HCT116 (cell line): ENCODE measurements around the gene MTUS2. TPM values are rescaled to one million over a fixed set of nuclear protein-coding genes. Genes with fewer than 3 reads are reported as not detected.

Source experiments
- ATAC-seq: fragments of 200-7000 bp; cut with Tn5 transposase; 2 replicates; pipeline ENCODE4 v1.9.1; 2020; ENCODE audit warnings: mild to moderate bottlenecking, moderate library complexity
- BruUV-seq: library from RNA; stranded (reverse); fragments of 400-500 nt; replicated peaks from 2 replicates; lab custom pipeline; 2021; lab: Mats Ljungman, UMichigan
- CTCF ChIA-PET: fragments of 300-600 bp; sonication (Branson Sonifier 250); formaldehyde crosslinking; loops from one replicate; lab custom pipeline; 2021; ENCODE audit warnings: antibody characterized with exemption; lab: Charles Lee
- POLR2A ChIA-PET: fragments of 300-600, 350-600 bp; sonication (Branson Sonifier 250); formaldehyde crosslinking; loops from one replicate; lab custom pipeline; 2021; ENCODE audit warnings: antibody characterized with exemption; lab: Charles Lee
- RAD21 ChIA-PET, 2 experiments: fragments of 300-600 bp; sonication (Branson Sonifier 250); formaldehyde crosslinking; loops; one replicate each; lab custom pipeline; 2023; ENCODE audit warnings: low total read pairs in 2 of 2; ENCODE audit not compliant: uncharacterized antibody in 2 of 2, unreplicated experiment in 2 of 2, low non-redundant PET in 1 of 2; lab: Charles Lee
- DNase-seq: peaks from one replicate; pipeline ENCODE4 v3.0.0-alpha.2; 2010; ENCODE audit warnings: low read depth, low spot score
- H2AFZ ChIP-seq: fragments of 200-600 bp; shearing (Covaris generic), sonication (generic); 2 replicates; pipeline ENCODE4 v1.6.1; 2017; ENCODE audit warnings: low read depth, mixed run types, mixed read lengths, antibody characterized with exemption, low read length; ENCODE audit not compliant: poor library complexity, severe bottlenecking
- H3K27ac ChIP-seq: 2 replicates; pipeline ENCODE4 v1.5.1; 2012; ENCODE audit warnings: low read depth, low read length
- H3K27me3 ChIP-seq: fragments of 200-600 bp; sonication (generic); 2 replicates; pipeline ENCODE4 v1.6.1; 2016; ENCODE audit warnings: mixed run types, low read length, mixed read lengths; ENCODE audit not compliant: insufficient read depth
- H3K36me3 ChIP-seq, 2 experiments: fragments of 200-500 bp in 1 of 2; fragments of 200-600 bp in 1 of 2; sonication (Bioruptor generic) in 1 of 2; sonication (generic) in 1 of 2; 2 replicates each; pipeline versions ENCODE4 v1.5.1 to v1.6.1; 2014 to 2016; ENCODE audit warnings: low read length in 2 of 2, inconsistent platforms in 1 of 2, mixed read lengths in 1 of 2, mixed run types in 1 of 2; ENCODE audit not compliant: insufficient read depth in 2 of 2, control insufficient read depth in 1 of 2
- H3K4me1 ChIP-seq, 2 experiments: fragments of 200-600 bp in 1 of 2; sonication (generic) in 1 of 2; 2 replicates each; pipeline versions ENCODE4 v1.5.1 to v1.6.1; 2012 to 2017; ENCODE audit warnings: low read length in 2 of 2, inconsistent platforms in 1 of 2, mild to moderate bottlenecking in 1 of 2, mixed read lengths in 1 of 2, mixed run types in 1 of 2, moderate library complexity in 1 of 2; ENCODE audit not compliant: insufficient read depth in 2 of 2, control insufficient read depth in 1 of 2
- H3K4me2 ChIP-seq: fragments of 200-600 bp; sonication (generic); 2 replicates; pipeline ENCODE4 v1.6.1; 2017; ENCODE audit warnings: mixed run types, low read length, mixed read lengths
- H3K4me3 ChIP-seq, 2 experiments: fragments of 200-600 bp in 1 of 2; sonication (generic) in 1 of 2; replicated peaks in 1 of 2; 2 replicates each; pipeline ENCODE4 v1.5.1; 2011 to 2016; ENCODE audit warnings: low read length in 2 of 2, control low read depth in 1 of 2, low read depth in 1 of 2, mild to moderate bottlenecking in 1 of 2, mixed read lengths in 1 of 2, mixed run types in 1 of 2
- H3K79me2 ChIP-seq: fragments of 200-600 bp; sonication (generic); 2 replicates; pipeline ENCODE4 v1.6.1; 2017; ENCODE audit warnings: mild to moderate bottlenecking, mixed run types, low read length, moderate library complexity, mixed read lengths; ENCODE audit not compliant: insufficient read depth
- H3K9ac ChIP-seq: fragments of 200-600 bp; sonication (generic); 2 replicates; pipeline ENCODE4 v1.6.1; 2016; ENCODE audit warnings: low read length, mixed read lengths
- H3K9me2 ChIP-seq: fragments of 200-600 bp; sonication (generic), shearing (Covaris generic); 2 replicates; pipeline ENCODE4 v1.6.1; 2017; ENCODE audit warnings: mixed run types, mild to moderate bottlenecking, moderate library complexity; ENCODE audit not compliant: insufficient read depth
- H3K9me3 ChIP-seq, 2 experiments: fragments of 200-500 bp in 1 of 2; fragments of 200-600 bp in 1 of 2; sonication (Bioruptor generic) in 1 of 2; sonication (generic) in 1 of 2; 2 replicates each; pipeline ENCODE4 v1.6.1; 2014 to 2017; ENCODE audit warnings: low read length in 2 of 2, mixed read lengths in 2 of 2, inconsistent platforms in 1 of 2, low read depth in 1 of 2, mild to moderate bottlenecking in 1 of 2, mixed run types in 1 of 2, moderate library complexity in 1 of 2; ENCODE audit not compliant: control insufficient read depth in 1 of 2, insufficient read depth in 1 of 2
- H4K20me1 ChIP-seq: fragments of 200-600 bp; sonication (generic), shearing (Covaris generic); 2 replicates; pipeline ENCODE4 v1.6.1; 2017; ENCODE audit warnings: mixed run types, mild to moderate bottlenecking, moderate library complexity; ENCODE audit not compliant: insufficient read depth
- CBX3 ChIP-seq: IDR thresholded peaks from 2 replicates; pipeline ENCODE4 v1.6.1; 2012; ENCODE audit warnings: low read depth
- EGR1 ChIP-seq: IDR thresholded peaks from 2 replicates; pipeline ENCODE4 v1.6.1; 2012; ENCODE audit warnings: low read depth
- EZH2 ChIP-seq: fragments of 200-600 bp; sonication (generic); IDR thresholded peaks from 2 replicates; pipeline ENCODE4 v1.6.1; 2017; ENCODE audit warnings: antibody characterized with exemption, mixed run types
- EZH2phosphoT487 ChIP-seq: fragments of 200-600 bp; IDR thresholded peaks from 2 replicates; pipeline ENCODE4 v1.6.1; 2018; ENCODE audit warnings: antibody characterized with exemption, borderline replicate concordance
- FOSL1 ChIP-seq: IDR thresholded peaks from 2 replicates; pipeline ENCODE4 v1.6.1; 2012; ENCODE audit warnings: low read depth
- JUND ChIP-seq: IDR thresholded peaks from 2 replicates; pipeline ENCODE4 v1.6.1; 2012
- MAX ChIP-seq: IDR thresholded peaks from 2 replicates; pipeline ENCODE4 v1.6.1; 2012
- POLR2A ChIP-seq: IDR thresholded peaks from 2 replicates; pipeline ENCODE4 v1.7.0; 2011; ENCODE audit warnings: borderline replicate concordance; ENCODE audit not compliant: insufficient read depth, insufficient read length; ENCODE audit errors: extremely low read depth
- POLR2AphosphoS5 ChIP-seq: IDR thresholded peaks from 2 replicates; pipeline ENCODE4 v1.6.1; 2011; ENCODE audit warnings: mild to moderate bottlenecking, low read depth, low read length, moderate library complexity
- RAD21 ChIP-seq: IDR thresholded peaks from 2 replicates; pipeline ENCODE4 v1.6.1; 2012; ENCODE audit warnings: low read depth, mild to moderate bottlenecking
- REST ChIP-seq: IDR thresholded peaks from 2 replicates; pipeline ENCODE4 v1.6.1; 2012; ENCODE audit warnings: low read depth
- SIN3A ChIP-seq: IDR thresholded peaks from 2 replicates; pipeline ENCODE4 v1.6.1; 2012; ENCODE audit warnings: low read depth
- SP1 ChIP-seq: IDR thresholded peaks from 2 replicates; pipeline ENCODE4 v1.6.1; 2012; ENCODE audit warnings: low read depth
- SRF ChIP-seq: IDR thresholded peaks from 2 replicates; pipeline ENCODE4 v1.6.1; 2012; ENCODE audit warnings: low read depth
- TCF7L2 ChIP-seq: IDR thresholded peaks from 2 replicates; pipeline ENCODE4 v1.7.0; 2011; ENCODE audit warnings: borderline replicate concordance, inconsistent platforms; ENCODE audit not compliant: insufficient read depth, insufficient read length; ENCODE audit errors: extremely low read depth
- ZBTB33 ChIP-seq: IDR thresholded peaks from 2 replicates; pipeline ENCODE4 v1.6.1; 2011; ENCODE audit warnings: mild to moderate bottlenecking, low read length, moderate library complexity; ENCODE audit not compliant: insufficient replicate concordance; ENCODE audit errors: extremely low read depth
- ZFX ChIP-seq: fragments of 450-650 bp; IDR thresholded peaks from 2 replicates; pipeline ENCODE4 v1.6.1; 2017
- intact Hi-C: fragments of 100-400 bp; cut with micrococcal nuclease; formaldehyde crosslinking; loops from 2 replicates; pipeline ENCODE4 v1.10.0; 2022
- total RNA-seq: library from RNA; stranded (reverse); gene quantifications from one replicate; pipeline ENCODE4 v1.2.1, GENCODE V29; 2021; ENCODE audit not compliant: unreplicated experiment
- TF ChIP-seq, protein P1 (sequence below), 3 experiments: fragments of 200-600 bp in 1 of 3; sonication (generic) in 1 of 3; IDR thresholded peaks in 2 of 3; conservative IDR thresholded peaks in 1 of 3; 2 replicates each; pipeline ENCODE4 v1.5.1; 2012 to 2017; ENCODE audit warnings: low read depth in 2 of 3, low read length in 2 of 3, antibody characterized with exemption in 1 of 3, borderline replicate concordance in 1 of 3, control low read depth in 1 of 3, mild to moderate bottlenecking in 1 of 3, mixed read lengths in 1 of 3, mixed run types in 1 of 3, moderate library complexity in 1 of 3; ENCODE audit not compliant: insufficient read depth in 1 of 3
- TF ChIP-seq, protein P2 (sequence below): IDR thresholded peaks from 2 replicates; pipeline ENCODE4 v1.6.1; 2012

The MTUS2 gene
- total RNA-seq, 1 experiment from 2014 or later, result 0.02 TPM

- no peak for TF ChIP-seq EGR1
- TF ChIP-seq MAX, result no peak
Measured at GRCh38 chr13:29454931-29455481, 634.9 kb downstream of the MTUS2 start (continued).

GRCh38 chr13:29456419-29456818 lies 636.3 kb downstream of the MTUS2 start:
- H3K9ac ChIP-seq, result no peak overlapping the region
- POLR2A ChIA-PET, result no interaction called here
- no peaks in the 10 kb centered on the region for H3K36me3 ChIP-seq
- H3K9me2 ChIP-seq, result no peaks in the 10 kb centered on the region
- CTCF ChIA-PET, result interaction anchor here (3.3 kb wide), 1 partner anchor 16 kb away, joined by 26 read pairs; no protein-coding TSS in a partner anchor
- H4K20me1 ChIP-seq, result no peaks in the 10 kb centered on the region
- H3K4me2 ChIP-seq, result no peak overlapping the region
- H2AFZ ChIP-seq, result no peak overlapping the region
- RAD21 ChIA-PET, result no interaction called here
- no TSS peak for BruUV-seq
- no peak for ATAC-seq
- H3K27me3 ChIP-seq, result peaks cover 6% of the 10 kb centered on the region; the same call in 1 of the 2 replicates
- H3K9me3 ChIP-seq, result no peaks in the 10 kb centered on the region
- H3K27ac ChIP-seq, result no peak overlapping the region
- no peaks in the 10 kb centered on the region for H3K79me2 ChIP-seq
- H3K4me1 ChIP-seq, result peaks cover 10 to 17% of the 10 kb centered on the region in 2 experiments
- intact Hi-C loops, result no loop called here
- no peak overlapping the region for H3K4me3 ChIP-seq
- DNase-seq, result no peak
- no peak for TF ChIP-seq ZBTB33
- no peak for TF ChIP-seq EZH2phosphoT487
- TF ChIP-seq FOSL1, result no peak
- TF ChIP-seq POLR2A, result no peak
- TF ChIP-seq POLR2AphosphoS5, result no peak
- TF ChIP-seq, protein P1, sequence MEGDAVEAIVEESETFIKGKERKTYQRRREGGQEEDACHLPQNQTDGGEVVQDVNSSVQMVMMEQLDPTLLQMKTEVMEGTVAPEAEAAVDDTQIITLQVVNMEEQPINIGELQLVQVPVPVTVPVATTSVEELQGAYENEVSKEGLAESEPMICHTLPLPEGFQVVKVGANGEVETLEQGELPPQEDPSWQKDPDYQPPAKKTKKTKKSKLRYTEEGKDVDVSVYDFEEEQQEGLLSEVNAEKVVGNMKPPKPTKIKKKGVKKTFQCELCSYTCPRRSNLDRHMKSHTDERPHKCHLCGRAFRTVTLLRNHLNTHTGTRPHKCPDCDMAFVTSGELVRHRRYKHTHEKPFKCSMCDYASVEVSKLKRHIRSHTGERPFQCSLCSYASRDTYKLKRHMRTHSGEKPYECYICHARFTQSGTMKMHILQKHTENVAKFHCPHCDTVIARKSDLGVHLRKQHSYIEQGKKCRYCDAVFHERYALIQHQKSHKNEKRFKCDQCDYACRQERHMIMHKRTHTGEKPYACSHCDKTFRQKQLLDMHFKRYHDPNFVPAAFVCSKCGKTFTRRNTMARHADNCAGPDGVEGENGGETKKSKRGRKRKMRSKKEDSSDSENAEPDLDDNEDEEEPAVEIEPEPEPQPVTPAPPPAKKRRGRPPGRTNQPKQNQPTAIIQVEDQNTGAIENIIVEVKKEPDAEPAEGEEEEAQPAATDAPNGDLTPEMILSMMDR (IDR thresholded peaks at IDR 0.05 in 2 of 3, conservative IDR thresholded peaks at IDR 0.05 in 1 of 3; ENCODE audit: borderline replicate concordance in 1 of 3, insufficient read depth in 1 of 3, low read depth in 2 of 3, low read length in 2 of 3), result no peak
- TF ChIP-seq, protein P2, sequence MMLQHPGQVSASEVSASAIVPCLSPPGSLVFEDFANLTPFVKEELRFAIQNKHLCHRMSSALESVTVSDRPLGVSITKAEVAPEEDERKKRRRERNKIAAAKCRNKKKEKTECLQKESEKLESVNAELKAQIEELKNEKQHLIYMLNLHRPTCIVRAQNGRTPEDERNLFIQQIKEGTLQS, result no peak
- TF ChIP-seq REST, result no peak
- no peak for TF ChIP-seq TCF7L2
- TF ChIP-seq CBX3, result no peak
- no peak for TF ChIP-seq SRF
- no peak for TF ChIP-seq JUND
- TF ChIP-seq RAD21, result no peak
- no peak for TF ChIP-seq EZH2
- TF ChIP-seq EGR1, result no peak
- TF ChIP-seq SP1, result no peak
- TF ChIP-seq ZFX, result no peak
- no peak for TF ChIP-seq SIN3A
